HG03103 (cell line): ENCODE results near the gene TEC.

Source experiments
- ATAC-seq: cut with Tn5 transposase; IDR thresholded peaks from one replicate; pipeline ENCODE4 v1.9.1; 2021; ENCODE audit warnings: low read depth; ENCODE audit not compliant: unreplicated experiment

TEC gene

DNA sequence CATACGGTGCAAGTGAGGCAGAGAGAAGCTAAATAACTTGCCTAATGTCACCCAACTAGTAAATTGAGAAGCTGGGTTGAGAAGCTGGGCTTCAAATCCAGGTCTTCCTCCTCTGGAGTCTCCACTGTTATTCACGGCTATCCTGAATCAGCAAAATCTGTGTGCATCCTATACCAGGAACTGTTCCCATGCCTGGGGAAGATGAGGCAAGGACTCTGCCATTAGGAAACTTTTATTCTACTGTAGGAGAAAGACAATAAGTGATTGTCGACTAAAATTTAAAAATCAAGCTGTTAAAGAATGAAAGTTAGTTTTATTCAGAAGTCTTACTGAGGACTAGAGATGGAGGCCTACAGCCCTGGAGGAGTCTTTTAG, 872 bp upstream of the TEC start:
- ATAC-seq, result no peak

DNA sequence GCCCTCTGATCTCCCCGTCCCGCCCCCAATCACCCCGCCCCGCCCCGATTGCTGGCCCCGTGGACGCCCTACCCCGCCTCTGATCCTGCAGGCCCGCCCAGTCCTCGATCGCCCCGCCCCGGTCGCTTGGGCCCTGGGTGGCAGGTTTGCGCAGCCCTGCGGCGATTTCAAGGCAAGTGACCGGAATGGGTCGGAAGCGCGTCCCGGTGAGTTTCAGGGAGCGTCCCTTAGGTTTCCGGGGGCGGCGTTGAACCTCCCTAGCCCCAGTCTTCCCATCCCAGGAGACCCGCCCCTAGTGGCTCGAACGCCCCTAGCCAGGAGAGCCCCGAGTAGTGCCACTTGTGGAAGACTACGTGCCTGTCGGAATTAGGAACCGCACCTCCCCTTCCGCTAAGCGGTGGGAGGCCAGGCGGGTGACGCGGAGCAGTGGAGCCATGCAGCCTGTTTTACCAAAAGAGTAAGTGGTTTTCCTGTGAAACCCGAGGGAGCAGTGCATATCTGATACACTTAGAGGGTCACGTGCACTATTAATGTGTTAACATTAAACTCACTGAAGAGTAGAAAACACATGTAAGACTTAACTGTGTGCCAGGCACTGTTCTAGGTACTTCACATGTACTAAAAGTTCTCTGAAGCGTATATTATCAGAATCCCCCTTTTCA, 354 bp upstream of the TEC start:
- ATAC-seq, result peak; percentile 78

DNA sequence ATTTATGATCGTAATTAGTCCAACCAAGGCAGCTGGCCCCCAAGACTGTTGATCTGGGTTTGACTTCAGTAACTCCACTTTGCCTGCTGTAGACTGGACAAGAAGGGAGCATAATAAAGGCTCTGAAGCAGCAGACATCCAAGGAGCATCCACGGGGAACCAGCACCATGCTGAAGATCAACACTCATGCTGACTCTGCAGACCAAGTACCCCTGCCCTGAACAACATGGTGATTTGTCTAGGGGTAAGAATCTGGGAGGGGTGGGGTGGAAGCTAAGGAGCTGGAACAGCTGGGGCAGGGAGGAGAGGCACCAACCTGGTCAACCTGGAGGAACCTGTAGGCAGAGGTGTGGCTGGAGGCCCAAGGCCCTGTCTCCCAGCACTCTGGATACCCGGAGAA, 2.1 kb downstream of the TEC start:
- no peak for ATAC-seq

DNA sequence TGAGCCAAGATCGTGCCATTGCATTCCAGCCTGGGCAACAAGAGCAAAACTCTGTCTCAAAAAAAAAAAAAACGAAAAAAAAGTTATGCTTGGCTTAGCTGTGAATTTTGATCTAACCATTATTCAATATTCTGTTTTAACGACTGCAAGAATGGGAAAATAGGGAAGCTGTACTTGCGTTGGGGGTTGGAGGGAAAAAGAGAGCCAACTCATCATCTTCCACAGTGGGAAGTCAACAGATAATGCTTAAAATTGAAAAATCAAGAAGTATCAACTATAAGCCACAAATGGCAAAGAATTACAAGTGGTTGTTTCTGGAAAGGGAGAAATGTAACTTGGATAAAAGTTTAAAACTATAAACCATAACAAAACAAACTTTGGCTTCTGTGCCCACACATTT, 2.9 kb downstream of the TEC start:
- no peak for ATAC-seq

DNA sequence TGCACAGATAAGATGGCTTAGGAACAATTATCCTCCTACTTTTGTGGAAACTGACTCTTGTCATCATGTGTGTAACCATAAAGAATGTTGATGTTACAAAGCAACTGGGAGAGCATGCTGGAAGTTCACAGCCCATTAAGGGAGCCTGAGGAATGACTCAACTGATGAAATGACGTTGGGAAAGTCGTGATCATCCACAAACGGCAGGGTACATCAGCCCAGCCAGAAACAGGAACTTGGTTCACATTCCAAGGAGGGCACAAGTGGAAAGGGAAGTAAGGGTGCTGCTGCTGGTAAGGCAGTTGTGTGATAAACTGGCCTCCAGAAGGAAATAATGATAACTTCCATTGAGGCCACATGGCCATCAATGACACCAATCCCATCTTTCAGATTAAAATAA, 6.7 kb downstream of the TEC start:
- ATAC-seq, result no peak

DNA sequence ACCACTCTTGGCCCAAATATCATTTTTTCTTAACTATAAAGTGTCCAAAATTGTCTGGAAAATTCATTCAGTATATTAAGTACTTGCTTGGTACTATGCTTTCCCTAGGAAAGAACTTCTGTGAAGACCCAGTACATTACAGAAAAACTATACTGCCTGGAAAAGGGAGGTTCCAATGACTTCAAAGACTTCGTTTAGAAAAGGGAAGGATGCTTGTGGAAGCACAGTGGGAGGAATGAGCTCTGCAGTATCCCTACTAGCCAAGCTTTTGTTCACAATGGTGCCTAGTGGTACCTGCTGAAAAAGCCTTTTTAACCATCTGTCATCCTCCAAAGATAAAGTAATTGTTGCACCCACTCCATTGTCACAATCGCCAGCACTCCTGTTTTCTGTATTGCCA, 7.2 kb downstream of the TEC start:
- ATAC-seq, result no peak

DNA sequence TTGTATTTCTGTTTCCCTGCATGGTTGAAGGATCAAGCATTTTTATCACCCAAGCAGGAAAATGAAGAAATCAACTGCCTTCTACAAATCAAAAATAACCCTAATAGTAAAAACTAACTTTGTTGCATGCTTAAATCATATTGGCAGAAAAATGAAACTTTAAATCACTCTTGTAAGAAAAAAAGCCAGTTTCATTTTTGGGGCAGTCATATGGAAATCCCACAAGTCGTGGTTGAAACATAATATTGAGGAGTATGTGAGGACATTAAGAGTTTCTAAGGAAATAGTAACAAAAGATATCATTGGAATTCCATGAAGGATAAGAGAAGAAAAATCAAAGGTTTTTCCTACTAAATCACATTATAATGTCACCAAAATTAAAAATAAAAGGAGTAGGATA, 8.4 kb downstream of the TEC start:
- peak; percentile 53 for ATAC-seq

DNA sequence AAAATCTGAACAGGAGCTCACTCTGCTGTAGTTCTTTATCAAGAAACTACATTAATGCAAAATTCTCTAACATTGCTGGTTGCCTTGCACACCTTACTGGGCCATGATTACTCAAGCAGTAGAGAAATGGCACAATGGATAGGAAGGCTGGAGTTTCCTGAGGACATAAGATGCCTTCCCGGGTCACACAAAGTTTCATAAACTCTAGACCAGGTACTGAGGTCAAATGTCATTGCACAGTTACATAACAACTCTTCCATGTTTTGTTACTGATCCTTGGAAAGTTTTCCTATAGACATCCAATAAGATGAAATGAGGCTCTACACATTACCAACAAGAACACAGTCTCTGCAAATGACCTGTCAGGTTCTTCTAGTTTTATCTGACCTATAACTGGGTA, 9.9 kb downstream of the TEC start:
- ATAC-seq, result no peak

DNA sequence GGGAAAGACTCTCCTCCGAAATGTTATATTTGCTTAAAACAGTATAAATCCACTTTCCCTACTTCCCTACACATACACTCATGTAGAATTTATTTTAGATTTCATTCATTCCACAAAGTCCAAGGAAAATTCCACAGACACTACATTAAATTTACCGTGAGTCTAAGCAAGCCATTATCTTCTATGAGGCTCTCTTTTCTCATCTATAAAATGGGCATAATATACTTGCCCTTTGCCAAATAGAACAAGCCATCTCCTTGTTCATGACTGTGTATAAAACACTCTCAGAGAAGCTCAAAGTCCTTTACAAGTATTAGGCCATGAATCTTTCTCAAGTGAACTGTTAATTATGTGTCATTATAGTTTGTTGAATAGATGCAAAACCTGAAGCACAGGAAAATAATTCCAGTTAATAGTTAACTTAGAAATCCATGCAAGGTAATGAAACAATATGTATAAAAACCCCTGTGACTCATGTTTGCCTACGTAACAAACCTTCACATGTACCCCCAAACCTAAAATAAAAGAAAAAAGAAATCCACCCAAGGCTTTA, 10.7 kb downstream of the TEC start:
- no peak for ATAC-seq

DNA sequence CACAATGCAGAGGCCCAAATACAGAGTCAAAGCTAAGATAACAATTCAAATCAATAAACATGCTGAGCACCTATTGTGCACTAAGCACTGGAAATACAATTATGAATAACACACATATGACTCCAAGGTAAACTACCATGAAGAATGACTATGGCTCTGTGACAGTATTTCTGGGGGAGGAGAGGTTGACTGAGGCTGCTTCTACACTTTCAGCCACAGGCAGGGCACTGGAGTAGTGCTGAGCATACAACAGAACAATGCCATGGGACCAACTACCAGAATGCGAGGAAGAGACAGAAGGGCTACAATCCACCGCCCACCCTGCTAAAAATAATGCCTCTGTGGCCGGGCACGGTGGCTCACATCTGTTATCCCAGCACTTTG, 13.7 kb downstream of the TEC start:
- no peak for ATAC-seq

DNA sequence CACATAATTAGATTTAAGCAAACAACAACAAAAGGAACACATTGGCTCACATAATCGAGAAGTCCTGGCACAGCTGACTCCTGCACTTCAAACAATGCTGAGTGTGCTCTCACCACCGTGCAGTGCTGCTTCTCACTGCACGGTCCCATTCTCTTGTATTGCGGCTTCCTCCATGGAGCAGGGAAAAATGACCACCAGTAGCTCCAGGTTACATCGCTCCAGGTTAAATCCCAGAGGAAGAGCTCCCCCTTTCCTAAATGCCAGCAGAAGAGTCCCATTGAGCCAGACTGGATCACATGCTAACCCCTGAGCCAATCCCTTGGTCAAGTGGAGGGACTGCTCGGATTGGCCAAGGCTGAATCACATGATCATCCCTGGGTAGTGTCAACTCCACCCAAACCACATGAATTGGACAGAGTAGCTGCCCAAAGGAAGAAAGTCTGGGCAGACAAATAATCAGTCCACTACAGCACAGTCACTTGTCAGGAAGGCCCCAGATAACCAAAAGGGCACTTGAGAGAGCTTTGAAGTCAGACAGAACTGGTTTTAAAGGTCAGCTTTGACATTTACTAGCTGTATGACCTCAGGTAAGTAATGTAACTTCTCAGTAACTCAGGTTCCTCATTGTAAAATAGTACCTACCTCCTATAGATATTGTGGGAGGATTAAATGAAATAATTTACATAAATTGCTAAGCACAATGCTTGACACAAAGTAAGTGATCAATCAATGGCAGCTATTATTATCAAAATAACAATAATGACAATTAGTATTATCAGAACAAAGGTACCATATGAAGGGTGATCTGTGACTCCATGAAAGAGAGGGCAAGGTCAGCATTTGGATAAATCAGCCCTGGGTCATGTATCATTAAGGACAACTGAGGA, 14.3 kb downstream of the TEC start:
- ATAC-seq, result no peak

DNA sequence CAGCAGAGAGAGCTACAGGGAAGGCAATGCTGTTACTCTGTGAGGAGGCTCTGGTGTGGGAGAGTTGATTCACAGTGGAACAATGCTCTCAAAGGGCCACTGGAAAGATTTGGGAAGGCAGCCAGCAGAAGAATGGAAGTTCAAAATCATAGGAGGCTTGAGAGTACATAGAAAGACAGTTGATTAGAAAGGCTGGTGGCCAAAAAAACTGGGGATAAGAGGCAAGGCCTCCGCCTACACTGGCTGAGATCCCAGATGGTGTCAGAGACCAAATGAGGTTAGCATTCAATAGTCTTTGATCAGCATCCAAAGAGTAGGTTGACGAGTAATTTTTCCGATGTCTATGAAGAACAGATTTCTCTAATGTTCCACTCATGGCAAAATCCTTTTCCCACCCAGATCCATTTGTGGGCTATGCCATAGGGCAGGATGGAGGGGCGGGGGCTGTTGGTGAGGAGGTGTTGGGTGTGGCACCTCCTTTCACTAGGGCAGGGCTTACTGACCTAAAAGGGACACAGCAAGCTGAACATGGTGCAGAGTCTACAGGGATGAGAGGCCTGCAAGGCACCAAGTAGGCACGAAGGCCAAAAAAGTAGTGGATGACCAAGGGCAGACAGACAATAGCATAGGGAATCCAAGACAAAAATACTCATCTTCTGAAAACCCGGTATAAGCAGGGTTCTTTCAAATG, 15.1 kb downstream of the TEC start:
- no peak for ATAC-seq

DNA sequence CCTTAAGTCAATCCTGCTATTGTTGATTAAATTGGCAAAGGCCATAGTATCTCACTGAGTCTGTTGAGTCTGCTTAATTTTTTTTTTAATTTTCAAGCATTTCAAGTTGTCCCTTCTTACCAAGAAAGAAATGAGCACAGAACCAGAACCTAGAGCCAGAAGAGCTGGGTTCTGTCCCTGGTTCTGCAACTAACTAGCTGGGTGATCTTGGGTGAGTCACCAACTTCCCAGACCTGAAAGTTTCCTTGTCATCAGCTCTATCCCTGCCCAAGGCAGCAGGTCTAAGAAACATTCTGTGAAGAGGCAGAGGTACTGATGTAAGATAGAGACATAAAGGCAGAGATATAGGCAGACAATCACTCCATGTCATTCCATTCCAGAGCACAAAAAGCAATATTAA, 17.3 kb downstream of the TEC start:
- ATAC-seq, result no peak

DNA sequence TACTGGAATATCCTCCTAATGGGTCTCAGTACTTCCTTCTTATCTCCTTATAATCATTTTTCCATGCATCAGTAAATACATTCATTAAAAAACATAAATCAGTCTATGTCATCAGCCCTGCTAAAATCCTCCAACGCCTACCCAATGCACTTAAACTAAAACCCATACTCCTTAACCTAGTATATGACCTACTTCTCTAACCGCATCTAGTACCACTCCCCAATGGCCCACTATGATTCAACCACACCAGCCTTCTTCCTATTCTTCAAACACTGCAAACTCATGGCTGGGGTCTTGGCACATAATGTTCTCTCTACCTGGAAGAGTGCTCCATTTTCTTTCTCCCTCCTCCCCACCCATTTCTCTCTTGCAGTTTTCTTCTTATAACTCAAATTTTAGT, 18.7 kb downstream of the TEC start:
- ATAC-seq, result no peak

DNA sequence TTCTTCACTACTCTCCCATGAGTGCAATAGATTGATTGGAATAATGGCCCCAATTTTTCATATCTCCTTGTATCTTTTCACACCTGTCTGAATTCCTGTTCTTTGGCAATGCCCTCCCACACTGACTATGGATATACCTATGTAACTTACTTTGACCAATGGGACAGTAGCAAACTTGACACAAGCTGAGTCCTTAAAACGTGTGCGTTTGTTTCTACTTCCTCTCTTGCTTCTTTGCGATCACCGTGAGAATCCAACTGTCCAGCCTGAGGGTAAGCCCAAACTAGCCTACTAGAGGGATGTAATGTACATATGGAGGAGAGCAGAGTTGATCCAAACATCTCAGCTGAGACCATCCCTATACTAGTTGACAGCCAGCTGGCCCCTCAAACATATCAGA, 19.3 kb downstream of the TEC start:
- no peak for ATAC-seq

DNA sequence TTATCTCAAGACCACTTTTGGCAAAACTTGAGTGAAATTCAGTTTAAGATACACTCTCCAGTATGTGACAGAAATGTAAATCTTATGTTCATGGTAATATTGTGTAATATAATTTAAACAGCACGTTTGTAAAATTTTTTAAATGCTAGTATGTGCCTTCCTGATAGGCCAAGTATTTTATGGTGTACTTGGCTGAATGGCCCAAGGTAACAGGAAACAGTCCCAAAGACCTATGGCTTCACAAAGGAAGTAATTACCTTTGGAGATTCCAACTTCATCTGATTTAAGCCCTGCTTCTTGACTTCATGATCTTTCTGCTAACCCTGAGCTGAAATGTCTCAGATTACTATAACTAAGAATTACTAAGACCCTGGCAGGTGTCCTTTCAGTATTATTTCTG, 20.3 kb downstream of the TEC start:
- no peak for ATAC-seq

DNA sequence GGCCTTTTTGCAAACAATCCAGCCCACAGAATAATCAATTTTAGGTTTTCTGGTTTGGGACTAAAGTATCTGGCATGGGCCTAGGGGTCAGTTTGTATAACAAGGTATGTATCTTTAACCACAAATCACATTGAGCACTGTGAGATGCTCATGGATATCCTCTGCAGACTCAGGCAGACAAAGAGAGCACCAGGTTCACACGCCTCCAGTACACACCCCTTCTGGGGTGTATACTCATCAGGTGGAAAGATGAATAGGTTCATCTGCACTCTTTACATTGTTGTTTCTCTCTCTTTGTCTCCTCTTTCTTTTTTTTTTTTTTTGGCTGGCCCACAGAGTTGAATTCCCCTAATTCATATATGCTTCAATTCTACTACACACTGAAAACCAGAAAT, 21.1 kb downstream of the TEC start:
- ATAC-seq, result no peak

DNA sequence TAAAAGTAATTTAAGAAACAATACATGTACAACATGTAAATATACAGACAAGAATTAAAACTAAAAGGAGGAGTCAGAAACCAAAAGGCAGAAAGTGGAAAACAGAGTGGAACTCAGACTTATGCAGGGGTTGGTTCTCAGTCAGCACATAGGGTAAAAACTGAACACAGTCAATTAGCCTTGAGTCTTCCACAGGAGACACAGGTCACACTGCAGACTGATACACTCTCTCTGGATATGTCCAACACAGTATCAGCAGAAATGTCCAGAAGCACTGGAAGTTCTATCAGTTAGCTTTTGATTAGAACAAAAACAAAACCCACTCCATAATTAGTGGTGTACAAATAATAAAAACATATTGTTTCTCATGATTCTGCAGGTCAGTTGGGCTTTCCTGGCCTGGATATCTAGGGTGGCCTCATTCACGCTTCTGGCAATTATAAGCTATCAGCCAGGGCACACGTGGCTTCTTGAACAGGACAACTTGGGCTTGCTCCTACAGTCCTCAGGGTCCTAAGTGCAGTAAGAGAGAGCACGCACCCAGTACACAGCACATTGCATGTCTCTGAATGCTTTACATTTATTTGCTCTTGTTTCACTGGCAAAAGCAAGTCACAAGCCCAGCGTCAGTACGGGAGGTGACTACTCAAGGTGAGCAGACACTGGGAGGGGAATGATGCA, 21.6 kb downstream of the TEC start:
- ATAC-seq, result no peak

DNA sequence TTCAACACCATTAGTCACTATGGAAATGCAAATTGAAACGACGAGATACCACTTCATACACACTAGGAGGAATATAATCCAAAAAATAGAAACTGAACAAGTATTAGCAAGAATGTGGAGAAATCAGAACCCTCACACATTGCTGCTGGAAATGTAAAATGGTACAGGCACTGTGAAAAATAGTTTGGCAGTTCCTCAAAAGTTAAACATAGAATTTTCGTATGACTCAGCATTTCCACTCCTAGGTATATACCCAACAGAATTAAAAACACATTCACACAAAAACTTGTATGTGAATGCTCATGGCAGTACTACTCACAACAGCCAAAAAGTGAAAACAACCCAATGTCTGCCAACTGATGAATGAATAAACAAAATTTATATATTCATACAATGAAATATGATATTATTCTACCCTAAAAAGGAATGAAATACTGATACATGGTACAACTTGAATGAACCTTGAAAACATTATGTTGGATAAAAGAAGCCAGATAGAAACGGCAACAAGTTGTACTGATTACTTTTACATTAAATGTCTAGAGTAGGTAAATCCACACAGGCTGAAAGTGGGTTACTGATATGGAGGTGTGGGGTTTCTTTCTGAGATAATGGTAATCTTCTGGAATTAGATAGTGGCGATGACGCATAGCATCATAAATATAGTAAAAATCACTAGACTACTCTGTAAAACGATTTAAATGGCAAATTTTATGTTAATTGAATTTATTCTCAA, 22.3 kb downstream of the TEC start:
- ATAC-seq, result peak; percentile 56

DNA sequence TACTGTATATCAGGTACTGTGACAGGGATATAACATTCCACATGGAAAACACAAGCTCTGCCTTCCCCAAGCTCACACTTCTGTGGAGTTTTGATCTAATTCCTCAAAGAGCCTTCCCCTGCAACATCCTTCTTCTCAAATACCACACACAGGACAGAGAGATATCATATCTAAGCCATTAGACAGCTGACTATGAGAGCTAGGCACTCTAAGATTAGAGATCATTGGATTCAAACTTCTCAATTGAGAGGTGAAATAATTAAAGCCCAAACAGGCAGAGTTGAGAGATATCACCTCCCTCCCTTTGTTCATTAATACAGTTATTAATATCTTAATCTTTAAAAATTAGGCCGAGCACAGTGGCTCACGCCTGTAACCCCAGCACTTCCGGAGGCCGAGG, 25.0 kb downstream of the TEC start:
- no peak for ATAC-seq
